HFF-Myc (cell line): Measurements from ENCODE around the gene CCDC88B.

ENCODE experiments used
- DNase-seq: peaks from one replicate; pipeline ENCODE4 v3.0.0-alpha.2; 2011; ENCODE audit warnings: low read depth; ENCODE audit errors: extremely low read depth
- H3K4me3 ChIP-seq: replicated peaks from 2 replicates; pipeline ENCODE4 v1.5.1; 2011; ENCODE audit warnings: low read depth, mild to moderate bottlenecking, control low read depth, low read length
- TF ChIP-seq, protein P1 (sequence below): IDR thresholded peaks from 2 replicates; pipeline ENCODE4 v1.5.1; 2012; ENCODE audit warnings: mild to moderate bottlenecking, low read depth, low read length, control low read depth; ENCODE audit errors: missing control alignments

CCDC88B gene

GRCh38 chr11:64390558-64390957 is 50.6 kb downstream of the CCDC88B start:
- no peak overlapping the region for H3K4me3 ChIP-seq
- TF ChIP-seq, protein P1, sequence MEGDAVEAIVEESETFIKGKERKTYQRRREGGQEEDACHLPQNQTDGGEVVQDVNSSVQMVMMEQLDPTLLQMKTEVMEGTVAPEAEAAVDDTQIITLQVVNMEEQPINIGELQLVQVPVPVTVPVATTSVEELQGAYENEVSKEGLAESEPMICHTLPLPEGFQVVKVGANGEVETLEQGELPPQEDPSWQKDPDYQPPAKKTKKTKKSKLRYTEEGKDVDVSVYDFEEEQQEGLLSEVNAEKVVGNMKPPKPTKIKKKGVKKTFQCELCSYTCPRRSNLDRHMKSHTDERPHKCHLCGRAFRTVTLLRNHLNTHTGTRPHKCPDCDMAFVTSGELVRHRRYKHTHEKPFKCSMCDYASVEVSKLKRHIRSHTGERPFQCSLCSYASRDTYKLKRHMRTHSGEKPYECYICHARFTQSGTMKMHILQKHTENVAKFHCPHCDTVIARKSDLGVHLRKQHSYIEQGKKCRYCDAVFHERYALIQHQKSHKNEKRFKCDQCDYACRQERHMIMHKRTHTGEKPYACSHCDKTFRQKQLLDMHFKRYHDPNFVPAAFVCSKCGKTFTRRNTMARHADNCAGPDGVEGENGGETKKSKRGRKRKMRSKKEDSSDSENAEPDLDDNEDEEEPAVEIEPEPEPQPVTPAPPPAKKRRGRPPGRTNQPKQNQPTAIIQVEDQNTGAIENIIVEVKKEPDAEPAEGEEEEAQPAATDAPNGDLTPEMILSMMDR = no peak
- no peak for DNase-seq

GRCh38 chr11:64391839-64392238 is 51.8 kb downstream of the CCDC88B start:
- H3K4me3 ChIP-seq = no peak overlapping the region
- TF ChIP-seq, protein P1 = no peak
- DNase-seq = no peak

GRCh38 chr11:64395545-64396078 is 55.6 kb downstream of the CCDC88B start:
- no peak for DNase-seq
- no peak overlapping the region for H3K4me3 ChIP-seq
- TF ChIP-seq, protein P1 = no peak

GRCh38 chr11:64396079-64396591 is 56.1 kb downstream of the CCDC88B start:
- no peak for DNase-seq
- no peak overlapping the region for H3K4me3 ChIP-seq
- TF ChIP-seq, protein P1 = no peak

DNA sequence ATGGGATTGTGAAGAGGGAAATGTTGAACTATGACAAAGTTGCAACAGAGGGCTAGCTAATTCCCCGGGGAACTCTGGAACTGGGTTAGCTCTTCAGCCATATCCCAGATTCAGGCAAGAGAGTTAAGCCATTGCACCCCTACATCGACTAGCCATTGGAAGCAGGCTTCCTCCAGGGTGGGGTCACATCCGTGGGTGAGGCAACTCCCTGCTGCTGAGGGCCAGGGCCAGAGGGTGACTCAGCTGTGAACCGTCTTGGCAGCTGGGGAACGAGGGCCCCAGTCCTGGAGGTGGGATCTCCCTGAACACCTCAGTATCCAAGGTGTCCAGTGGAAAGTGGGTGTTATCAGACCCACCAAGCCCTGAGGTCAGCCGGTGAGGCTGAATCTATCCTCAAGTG is 60.1 kb downstream of the CCDC88B start:
- no peak overlapping the region for H3K4me3 ChIP-seq
- TF ChIP-seq, protein P1 = no peak
- DNase-seq = no peak

GRCh38 chr11:64400667-64401066 is 60.7 kb downstream of the CCDC88B start:
- H3K4me3 ChIP-seq = no peak overlapping the region
- TF ChIP-seq, protein P1 = no peak
- DNase-seq = no peak

- DNase-seq = no peak
- TF ChIP-seq, protein P1 = no peak
- H3K4me3 ChIP-seq = no peak overlapping the region
Observed at GRCh38 chr11:64401775-64402174, 61.8 kb downstream of the CCDC88B start.
